ENCODE measurements around the gene TUBA3D.
"Not testable (repeated sequence)": the region's sequence is repeated elsewhere in the genome, so short reads cannot be mapped to it uniquely, and the experiment has no call there.

Gene TUBA3D

DNA sequence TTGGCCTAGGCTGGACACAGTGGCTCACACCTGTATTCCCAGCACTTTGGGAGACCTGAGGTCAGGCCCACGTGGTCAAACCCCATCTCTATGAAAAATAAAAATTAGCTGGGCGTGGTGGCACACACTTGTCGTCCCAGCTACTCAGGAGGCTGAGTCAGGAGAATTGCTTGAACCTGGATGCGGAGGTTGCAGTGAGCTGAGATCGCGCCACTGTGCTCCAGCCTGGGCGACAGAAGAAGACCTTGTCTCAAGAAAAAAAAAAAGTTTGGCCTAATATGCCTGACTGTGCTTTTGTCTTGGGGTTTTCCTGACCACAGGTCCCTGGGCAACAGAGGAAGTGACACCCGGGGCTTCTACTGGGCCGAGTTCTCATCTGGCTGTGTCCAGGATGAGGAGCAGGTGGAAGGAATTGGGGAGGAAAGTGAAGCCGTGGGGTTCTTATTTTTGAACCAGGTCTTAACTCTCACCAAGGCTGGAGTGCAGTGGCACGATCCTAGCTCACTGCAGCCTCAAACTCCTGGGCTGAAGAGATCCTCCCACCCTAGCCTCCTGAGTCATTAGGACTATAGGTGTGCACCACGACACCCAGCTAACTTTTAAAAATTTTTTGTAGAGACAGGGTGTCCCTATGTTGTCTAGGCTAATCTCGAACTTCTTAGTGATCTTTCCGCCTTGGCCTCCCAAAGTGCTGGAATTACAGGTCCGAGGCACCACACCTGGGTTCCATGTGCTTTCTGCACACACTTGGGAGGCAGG is 38.7 kb downstream of the TUBA3D start:
- not testable (repeated sequence) for DNase-seq (ENCODE audit: low spot score)

GRCh38 chr2:131515235-131515634 is 39.3 kb downstream of the TUBA3D start:
- not testable (repeated sequence) for DNase-seq (ENCODE audit: low spot score)

DNA sequence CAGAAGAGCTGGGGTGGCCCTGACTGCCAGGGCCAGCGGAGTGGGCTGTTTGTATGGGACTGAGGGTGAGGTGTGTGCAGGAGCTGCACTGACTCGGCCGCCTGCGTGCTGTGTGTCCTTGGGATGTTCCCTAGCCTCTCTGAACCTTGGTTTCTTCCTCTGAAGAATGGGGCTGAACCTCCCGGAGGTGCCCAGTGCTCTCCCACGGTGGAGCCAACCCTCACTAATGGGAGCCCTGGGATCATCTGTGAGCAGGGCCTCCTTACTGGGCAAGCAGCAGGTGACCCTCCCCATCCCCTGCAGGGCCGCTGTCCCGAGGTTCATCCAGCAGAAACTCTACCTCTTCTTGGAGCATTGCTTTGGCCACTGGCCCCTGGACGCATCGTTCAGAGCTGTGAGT is 40.1 kb downstream of the TUBA3D start:
- no peak for DNase-seq (ENCODE audit: low spot score)

DNA sequence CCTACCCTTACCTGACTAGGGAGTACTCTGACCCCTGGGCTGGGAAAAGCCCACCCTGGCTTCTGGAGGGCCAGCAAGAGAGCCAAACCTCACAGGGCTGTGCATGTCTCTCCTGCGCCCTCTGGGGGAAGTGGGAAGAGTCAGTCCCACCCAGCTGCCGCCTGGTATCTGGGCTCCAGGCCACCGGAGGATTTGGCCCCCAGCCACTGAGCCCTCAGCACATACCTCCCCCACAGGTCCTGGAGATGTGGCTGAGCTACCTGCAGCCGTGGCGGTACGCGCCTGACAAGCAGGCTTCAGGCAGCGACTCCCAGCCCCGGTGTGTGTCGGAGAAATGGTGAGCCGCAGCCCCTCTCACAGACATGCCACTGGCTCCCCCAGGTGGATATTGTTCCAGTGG is 40.7 kb downstream of the TUBA3D start:
- peak; percentile 4 for DNase-seq (ENCODE audit: low spot score)

GRCh38 chr2:131517106-131517831 is 41.4 kb downstream of the TUBA3D start:
- DNase-seq (ENCODE audit: low spot score): no peak

- not testable (repeated sequence) for DNase-seq (ENCODE audit: low spot score)
Measured at GRCh38 chr2:131517856-131518255, 41.9 kb downstream of the TUBA3D start.

- not testable (repeated sequence) for DNase-seq (ENCODE audit: low spot score)
Measured at GRCh38 chr2:131518531-131518930, 42.6 kb downstream of the TUBA3D start.

DNA sequence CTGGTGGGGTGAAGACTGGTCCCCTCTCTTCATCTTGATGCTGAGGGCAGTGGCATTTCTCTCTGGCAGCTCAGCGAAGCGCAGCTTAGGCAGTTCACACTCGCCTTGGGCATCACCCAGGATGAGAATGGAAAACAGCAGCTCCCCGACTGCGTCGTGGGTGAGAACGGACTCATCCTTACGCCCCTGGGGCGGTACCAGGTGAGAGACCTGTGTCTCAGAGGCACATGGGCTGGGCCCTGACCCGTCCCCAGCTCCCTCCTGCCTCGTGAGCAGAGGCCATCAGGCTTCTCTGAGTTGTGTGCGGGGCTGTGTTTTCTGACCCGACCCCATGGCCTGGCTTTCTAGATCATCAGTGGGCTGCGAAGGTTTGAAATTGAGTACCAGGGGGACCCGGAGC is 43.5 kb downstream of the TUBA3D start:
- DNase-seq (ENCODE audit: low spot score): no peak

- DNase-seq (ENCODE audit: low spot score): not testable (repeated sequence)
Measured at GRCh38 chr2:131519871-131520470, 44.1 kb downstream of the TUBA3D start.

DNA sequence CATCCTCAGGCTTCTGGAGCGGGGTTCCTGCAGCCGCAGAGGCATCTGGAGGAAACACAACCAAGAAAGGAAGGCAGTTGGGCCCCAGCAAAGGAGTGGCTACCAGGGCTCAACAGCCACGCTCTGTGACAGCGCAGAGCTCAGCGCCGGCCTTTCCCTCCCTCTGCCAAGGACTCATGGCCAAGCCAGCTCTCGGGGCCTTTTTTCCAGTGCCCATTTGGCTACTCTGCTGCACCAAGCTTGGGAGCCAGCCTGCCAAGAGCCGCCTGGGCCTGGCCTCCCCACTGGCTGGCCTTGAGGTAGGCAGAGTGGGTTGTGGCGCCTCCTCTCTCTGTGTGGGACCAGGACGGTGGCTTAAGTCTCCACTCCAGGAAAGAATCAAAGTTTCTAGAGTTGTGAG is 44.6 kb downstream of the TUBA3D start:
- DNase-seq (ENCODE audit: low spot score): no peak

GRCh38 chr2:131521524-131521923 is 45.6 kb downstream of the TUBA3D start:
- DNase-seq (ENCODE audit: low spot score): not testable (repeated sequence)

GRCh38 chr2:131521961-131522781 is 46.3 kb downstream of the TUBA3D start:
- DNase-seq (ENCODE audit: low spot score): no peak

- DNase-seq (ENCODE audit: low spot score): not testable (repeated sequence)
Measured at GRCh38 chr2:131525256-131525655, 49.3 kb downstream of the TUBA3D start.

DNA sequence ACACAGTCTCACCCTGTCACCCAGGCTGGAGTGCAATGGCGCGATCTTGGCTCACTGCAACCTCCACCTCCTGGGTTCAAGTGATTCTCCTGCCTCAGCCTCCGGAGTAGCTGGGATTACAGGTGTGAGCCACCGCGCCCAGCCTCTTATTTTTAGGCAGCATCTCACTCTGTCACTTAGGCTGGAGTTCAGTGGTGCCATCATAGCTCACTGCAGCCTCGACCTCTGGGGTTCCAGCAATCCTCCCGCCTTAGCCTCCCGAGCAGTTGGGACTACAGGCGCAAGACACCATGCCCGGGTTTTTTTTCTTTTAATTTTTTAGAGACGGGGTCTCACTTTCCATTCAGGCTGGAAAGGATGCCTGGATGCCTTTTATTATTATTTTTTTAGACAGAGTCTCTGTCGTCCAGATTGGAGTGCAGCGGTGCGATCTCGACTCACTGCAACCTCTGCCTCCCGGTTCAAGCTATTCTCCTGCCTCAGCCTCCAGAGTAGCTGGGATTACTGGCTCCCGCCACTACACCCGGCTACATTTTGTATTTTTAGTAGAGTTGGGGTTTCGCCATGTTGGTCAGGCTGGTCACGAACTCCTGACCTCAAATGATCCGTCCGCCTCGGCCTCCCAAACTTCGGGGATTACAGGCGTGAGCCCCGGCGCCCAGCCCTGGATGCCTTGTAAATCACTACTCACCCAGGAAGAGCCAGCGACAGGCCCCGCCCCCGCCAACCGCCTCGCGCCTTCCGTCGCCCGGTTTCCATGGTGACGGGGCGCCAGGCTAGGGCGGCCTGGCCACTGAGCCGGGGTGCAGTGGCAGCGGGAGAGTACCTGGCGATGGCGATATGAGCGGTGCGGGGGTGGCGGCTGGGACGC is 51.4 kb downstream of the TUBA3D start, which contains the start of gene CCDC74A:
CCDC74A (plus strand) TSS at position 758 of the 871 bp plus-strand sequence; CDS start at position 841, 83 bp downstream.
- peak; percentile 8 for DNase-seq (ENCODE audit: low spot score)

- DNase-seq (ENCODE audit: low spot score): not testable (repeated sequence)
Measured at GRCh38 chr2:131528981-131529863, 53.3 kb downstream of the TUBA3D start.

DNA sequence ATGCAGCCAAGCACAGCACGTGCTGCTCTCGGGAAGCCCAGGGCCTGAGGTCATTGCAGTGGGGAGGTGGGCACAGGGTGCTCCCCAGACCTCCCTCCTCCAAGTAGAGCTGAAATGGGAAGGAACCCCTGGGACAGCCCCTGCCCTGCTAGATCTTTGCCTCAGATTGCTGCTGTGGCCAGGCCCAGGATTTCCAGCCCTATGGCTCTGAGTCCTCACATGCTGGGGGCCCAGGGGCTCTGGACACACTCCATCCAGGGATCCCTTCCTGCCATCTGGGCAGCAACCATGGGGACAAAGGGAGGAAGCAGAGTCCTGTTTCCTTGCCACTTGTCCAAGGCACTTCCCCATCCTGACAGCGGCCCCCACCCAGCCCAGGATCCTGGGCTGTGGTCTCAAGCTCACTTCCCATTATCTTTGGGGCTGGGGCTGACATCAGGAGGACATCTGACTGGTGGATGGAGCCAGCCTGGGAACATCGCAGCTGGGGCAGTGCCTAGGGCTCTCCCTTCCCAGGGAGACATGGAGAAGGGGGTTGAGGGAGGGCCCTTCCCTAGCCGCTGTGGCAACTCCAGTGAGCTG is 54.0 kb downstream of the TUBA3D start:
- DNase-seq (ENCODE audit: low spot score): not testable (repeated sequence)

- not testable (repeated sequence) for DNase-seq (ENCODE audit: low spot score)
Measured at GRCh38 chr2:131530626-131531344, 54.9 kb downstream of the TUBA3D start.

GRCh38 chr2:131531547-131532185 is 55.7 kb downstream of the TUBA3D start:
- not testable (repeated sequence) for DNase-seq (ENCODE audit: low spot score)
